NCI-H146 treated with DMSO at 0.1 percent for 48 hours (cell line): ENCODE results near the gene ZNF800.

ENCODE experiments used
- DNase-seq: peaks from one replicate; lab custom pipeline; 2025; ENCODE audit not compliant: unreplicated experiment; lab: John Stamatoyannopoulos, UW

The ZNF800 gene

DNA sequence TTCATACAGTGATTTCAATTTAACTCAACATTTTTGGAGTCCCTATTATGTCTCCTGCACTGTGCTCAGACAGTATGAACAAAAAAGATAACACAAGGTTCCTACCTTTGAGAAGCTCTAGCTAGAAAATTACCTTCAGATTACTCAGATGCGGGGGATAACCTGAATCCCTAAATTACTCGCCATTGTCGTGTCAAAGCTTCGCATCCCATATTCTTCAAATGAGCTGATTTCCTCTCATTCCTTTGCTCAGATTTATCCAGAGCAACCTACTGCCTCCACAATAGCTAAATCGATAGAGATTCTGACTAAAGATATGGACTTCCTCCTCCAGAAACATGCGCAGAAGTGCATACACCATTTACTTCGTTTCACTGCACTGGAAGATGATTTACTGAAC, 42.6 kb downstream of the ZNF800 start:
- DNase-seq, result no peak

DNA sequence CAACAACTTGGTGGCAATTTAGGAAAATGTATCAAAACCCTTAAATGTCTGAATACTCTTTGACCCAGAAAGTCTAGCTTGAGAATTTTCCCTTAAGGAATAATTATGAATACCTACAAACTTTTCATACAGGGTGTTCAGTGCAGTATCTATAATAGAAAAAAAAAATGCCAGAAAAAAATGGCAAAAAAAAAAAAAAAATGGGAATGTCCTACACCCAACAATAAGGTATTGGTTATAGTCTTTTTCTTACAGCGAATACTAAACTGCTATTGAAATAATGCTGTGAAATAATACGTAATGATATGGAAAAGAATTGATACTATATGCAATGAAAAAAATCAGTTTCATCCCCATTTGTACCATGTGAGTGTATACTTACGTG, 44.3 kb downstream of the ZNF800 start:
- DNase-seq, result no peak

DNA sequence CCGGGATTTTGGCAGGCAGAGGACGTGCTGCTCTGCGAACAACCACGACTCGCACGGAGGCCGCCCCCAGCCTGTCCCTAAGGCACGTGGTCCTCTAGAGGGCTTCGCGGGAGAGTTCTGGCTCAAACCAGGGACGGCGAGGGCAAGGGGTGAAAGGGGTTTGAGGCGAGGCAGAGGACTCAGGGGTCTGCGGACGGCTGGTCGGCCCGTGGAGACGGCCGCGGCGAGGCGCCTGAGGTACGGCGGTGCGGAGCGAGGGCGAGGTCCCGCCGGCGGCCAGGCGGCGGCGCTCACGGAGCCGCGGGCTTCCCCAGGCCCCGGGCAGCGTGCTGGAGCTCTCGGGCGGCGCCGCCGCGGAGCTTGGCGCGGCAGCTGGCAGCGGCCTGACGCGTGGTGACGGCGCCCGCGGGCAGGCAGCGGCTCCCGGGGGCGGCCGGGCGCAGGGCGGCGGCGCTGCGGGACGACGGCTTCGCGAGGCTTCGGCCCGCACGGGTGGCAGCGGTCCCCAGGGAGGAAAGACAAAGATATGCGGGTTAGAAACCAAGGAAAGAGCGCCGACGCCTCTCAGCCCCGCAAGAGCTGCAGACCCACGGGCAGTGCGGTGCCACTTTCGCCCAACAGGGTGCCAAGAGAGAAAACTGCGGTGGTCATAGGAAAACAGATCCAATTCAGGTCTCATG, 44.8 kb downstream of the ZNF800 start:
- DNase-seq, result no peak

DNA sequence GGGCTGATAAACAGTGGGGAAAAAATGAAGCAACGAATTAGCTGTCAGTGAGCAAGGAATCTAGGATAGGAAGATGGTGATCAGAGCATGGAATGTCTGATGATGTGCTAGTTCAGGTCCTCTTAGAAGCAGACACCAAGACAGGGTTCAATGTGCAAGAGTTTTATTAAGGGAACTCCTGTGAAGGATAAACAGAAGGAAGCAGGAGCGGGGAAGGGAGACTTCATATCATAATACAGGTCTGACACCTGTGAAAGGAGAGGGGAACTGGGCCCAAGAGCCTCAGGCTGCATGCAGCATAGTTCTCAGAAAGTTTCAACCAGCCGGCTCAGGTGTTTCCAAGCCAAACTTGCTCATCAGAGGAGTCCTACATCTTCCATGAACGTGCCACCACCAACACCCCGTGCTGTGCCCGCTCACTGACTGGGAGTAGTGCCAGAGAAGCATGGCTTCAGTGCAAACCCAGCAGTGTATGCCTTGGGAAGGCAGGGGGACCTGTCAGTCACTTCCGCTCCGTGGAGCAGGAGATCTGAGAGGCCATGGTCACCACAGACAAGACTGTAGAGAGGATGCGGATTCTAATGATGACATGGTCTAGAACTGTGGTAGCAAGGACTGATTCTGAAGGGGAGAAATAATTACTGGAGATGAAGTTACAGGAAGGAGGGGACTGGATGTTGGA, 45.8 kb downstream of the ZNF800 start:
- no peak for DNase-seq

DNA sequence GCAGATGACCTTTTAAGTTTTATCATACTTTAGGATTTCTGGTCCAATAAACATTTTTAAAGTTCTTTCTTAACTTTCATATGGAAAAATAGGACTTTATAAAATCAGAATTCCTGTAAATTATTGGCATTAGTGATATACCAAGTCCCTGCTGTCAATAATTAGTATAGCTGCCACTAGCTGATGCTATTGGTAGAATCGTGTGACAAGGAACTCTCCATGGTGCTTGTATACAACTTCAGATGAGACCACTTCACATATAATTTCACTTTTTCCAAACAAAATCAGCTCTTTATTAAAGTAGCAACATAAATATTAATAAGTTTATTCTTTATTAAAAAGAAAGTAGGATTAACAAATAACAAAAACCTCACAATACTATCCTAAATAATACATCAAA, 49.9 kb downstream of the ZNF800 start:
- no peak for DNase-seq

DNA sequence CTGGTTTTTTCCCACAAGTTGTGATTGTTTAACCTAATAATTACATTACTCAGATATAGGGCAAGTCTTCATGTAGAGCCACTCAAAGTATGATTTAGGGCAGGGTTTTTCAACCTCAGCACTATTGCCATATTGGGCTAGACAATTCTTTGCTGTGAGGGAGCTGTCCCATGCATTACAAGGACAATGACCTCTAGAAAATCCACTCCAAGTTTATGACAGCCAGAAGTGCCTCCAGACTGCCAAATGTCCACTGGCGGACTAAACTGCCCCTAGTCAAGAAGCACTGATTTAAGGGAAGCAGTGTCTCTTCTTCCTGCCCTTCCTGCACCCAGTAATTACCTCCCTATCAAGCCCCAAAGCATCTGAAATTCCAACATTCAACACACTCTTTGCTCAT, 54.4 kb downstream of the ZNF800 start:
- DNase-seq, result no peak

DNA sequence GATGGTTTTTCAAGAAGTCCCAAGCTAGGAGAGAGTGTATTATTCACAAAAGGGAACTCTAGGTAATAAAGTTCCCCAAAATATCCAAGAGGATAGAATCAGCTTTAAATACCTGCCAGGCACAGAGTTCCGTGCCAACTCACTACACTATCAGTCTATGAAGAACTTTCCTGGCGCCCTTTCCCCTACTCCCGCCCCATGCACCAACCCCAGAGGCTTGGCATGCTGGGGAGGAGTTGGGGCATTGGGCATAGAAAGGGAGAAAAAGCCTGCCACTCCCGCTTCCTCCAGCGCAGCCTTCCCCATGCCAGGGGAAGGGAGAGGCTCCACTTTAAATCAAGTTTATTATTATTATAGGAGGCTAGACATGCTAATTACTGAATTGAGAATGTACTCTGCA, 54.9 kb downstream of the ZNF800 start:
- no peak for DNase-seq

DNA sequence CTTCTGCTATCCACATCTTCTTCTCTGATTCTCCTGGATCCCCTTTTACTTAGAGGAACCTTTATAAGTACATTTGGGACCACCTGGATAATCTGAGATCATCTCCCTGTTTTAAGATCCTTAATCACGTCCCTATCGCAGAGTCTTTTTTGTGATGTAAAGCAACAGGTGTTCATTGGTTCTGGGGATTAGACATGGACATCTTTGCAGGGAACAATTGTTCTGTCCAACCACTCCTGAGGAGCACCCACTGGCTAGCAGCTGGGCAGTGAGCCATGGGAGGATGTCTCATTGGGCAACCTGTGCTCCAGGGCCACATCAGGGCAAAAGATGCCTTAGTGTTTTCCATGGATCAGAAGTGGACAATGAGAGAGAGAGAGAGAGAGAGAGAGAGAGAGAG, 56.0 kb downstream of the ZNF800 start:
- no peak for DNase-seq

DNA sequence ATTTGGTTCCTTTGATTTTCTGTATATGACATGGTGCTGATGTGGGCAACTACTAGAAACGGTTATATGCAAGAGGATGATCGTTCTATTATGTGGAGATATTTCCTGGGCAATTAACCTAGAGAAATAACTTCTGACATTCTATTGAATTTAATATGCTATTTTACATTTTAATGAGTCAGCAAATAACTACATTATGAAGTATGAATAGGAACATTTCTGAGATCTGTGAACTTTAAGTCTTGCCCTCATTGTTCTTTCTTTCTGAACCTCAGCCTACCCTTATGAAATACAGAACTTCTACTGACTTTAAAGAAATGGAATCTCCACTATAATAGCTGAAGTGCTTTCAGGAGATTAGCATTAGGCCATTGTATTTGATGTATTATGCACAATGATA, 59.6 kb downstream of the ZNF800 start:
- no peak for DNase-seq

DNA sequence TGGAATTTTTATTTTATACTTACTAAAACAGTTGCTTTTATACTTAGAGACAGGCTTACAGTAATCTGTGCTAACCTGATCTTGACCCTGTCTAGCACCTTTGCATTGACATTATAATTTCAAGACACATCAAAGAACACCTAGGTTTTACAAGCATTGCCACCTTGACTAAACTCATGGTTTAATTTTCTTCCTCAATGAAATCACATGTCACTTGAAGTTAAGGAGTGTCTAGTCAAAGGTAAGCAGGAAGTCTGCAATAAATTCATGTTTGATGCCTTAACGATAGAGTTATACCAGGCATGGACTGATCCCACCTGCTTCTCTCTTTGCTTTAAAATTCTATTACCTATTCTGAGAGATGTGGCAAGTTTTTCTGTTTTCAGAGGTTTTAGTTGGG, 62.4 kb downstream of the ZNF800 start:
- no peak for DNase-seq

DNA sequence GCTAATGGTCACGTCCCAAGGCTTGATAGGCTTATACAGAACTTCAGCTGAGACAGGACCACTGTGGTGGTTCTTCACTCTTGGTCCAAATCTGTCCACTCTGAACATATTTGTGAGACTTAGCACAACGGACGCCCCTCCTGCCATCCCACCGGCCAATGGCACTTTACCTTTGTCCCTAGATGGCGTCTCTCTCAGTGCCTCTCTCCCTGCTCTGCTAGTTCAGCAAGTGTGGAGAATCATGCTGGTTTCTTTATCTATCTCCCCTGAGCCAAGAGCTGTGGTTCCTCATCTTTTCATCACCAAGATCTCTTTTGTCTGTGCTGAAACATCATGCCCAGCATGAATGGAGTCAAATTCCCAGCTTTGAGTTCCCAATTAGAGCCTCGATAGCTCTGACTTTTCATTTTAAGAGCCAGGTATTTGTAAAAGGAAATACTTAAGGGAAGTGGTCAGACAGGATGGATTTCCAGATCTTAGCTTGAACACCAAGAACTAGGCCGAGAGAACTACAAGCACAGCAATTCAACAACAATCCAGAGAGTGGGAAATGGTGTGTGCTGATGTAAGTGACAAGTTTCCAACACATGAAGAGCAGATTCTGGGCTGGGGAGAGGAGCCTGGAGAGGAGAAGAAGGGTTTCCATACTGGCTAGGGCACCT, 69.5 kb downstream of the ZNF800 start:
- DNase-seq, result no peak

DNA sequence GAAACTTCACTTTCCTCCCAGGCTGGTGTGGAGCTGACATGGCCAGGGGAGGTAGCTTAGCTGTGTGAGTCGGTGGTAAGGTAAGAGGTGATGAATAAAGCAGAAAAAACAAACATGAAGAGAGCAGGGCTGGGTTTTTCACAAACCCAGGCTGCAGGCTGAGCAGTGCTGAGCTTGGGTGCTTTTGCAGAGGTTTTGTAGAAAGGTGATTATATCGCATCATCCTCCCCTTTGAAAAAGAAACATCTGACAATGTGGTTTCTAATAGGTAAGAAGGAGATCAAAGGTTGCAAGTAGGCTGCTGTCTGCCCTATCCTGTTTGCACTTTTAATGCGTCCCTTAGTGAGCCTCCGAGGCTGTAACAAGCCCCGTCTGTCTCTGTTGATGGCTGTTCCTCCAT, 70.2 kb downstream of the ZNF800 start:
- no peak for DNase-seq

DNA sequence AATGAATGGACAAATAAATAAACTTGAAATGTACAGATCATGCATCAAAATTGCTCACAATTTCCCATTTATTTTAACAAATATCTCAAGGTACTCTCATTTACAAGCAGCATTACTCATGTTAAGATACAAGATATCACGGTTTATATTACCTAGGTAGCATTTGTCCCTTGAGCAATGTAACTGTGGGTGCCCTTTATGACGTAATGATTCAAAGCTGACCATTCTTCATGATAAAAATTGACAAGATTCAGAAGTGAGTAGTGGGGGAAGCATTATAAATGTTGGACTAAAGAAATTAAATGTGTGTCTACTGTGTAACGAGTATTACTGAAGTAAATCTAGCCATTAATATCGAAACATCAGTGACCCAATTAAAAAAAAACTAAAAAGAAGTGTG, 71.5 kb downstream of the ZNF800 start:
- DNase-seq, result no peak
